Neural cell (in vitro differentiated cells): ENCODE results near the gene NPTXR. TPM values are rescaled to one million over a fixed set of nuclear protein-coding genes. Genes with fewer than 3 reads are reported as not detected.

ENCODE experiments used
- H2AFZ ChIP-seq: fragments of 200-600, 300-800 bp; sonication (generic), shearing (Covaris generic); 2 replicates; pipeline ENCODE4 v1.6.0; 2014; ENCODE audit warnings: low read depth, mild to moderate bottlenecking, antibody characterized with exemption, low read length, moderate library complexity
- H3F3A ChIP-seq: fragments of 200-600 bp; shearing (Covaris generic); 2 replicates; pipeline ENCODE4 v1.6.1; 2016; ENCODE audit warnings: mild to moderate bottlenecking, moderate library complexity, mixed read lengths, antibody characterized with exemption, low read length; ENCODE audit not compliant: insufficient read depth, poor library complexity, severe bottlenecking
- H3K27ac ChIP-seq: fragments of 200-600, 300-800 bp; sonication (generic), shearing (Covaris generic); 2 replicates; pipeline ENCODE4 v1.5.1; 2014; ENCODE audit warnings: mild to moderate bottlenecking, low read length, moderate library complexity
- H3K27me3 ChIP-seq: fragments of 300-800, 200-600 bp; sonication (generic), shearing (Covaris generic); 2 replicates; pipeline ENCODE4 v1.6.0; 2014; ENCODE audit warnings: mild to moderate bottlenecking, low read depth, low read length, moderate library complexity; ENCODE audit not compliant: insufficient read depth
- H3K36me3 ChIP-seq: fragments of 300-800, 200-600 bp; sonication (generic), shearing (Covaris generic); 2 replicates; pipeline ENCODE4 v1.5.1; 2014; ENCODE audit warnings: mild to moderate bottlenecking, antibody characterized with exemption, low read length, moderate library complexity; ENCODE audit not compliant: insufficient read depth
- H3K4me2 ChIP-seq: fragments of 300-800, 200-600 bp; sonication (generic), shearing (Covaris generic); 2 replicates; pipeline ENCODE4 v1.6.0; 2014; ENCODE audit warnings: mild to moderate bottlenecking, low read length
- H3K4me3 ChIP-seq: fragments of 300-800, 200-600 bp; sonication (generic), shearing (Covaris generic); 2 replicates; pipeline ENCODE4 v1.5.1; 2014; ENCODE audit warnings: mild to moderate bottlenecking, low read length, moderate library complexity
- H3K79me2 ChIP-seq: fragments of 200-600 bp; shearing (Covaris generic); replicated peaks from 2 replicates; pipeline ENCODE4 v1.6.0; 2014; ENCODE audit warnings: mild to moderate bottlenecking, low read length, moderate library complexity; ENCODE audit not compliant: insufficient read depth
- H3K9ac ChIP-seq: fragments of 300-800, 200-600 bp; sonication (generic), shearing (Covaris generic); 2 replicates; pipeline ENCODE4 v1.6.1; 2016; ENCODE audit warnings: mild to moderate bottlenecking, low read length, mixed read lengths
- H3K9me2 ChIP-seq: fragments of 200-600 bp; shearing (Covaris generic); 2 replicates; pipeline ENCODE4 v1.6.1; 2016; ENCODE audit warnings: mild to moderate bottlenecking, low read length, mixed read lengths; ENCODE audit not compliant: insufficient read depth
- H3K9me3 ChIP-seq: fragments of 200-600, 300-800 bp; sonication (generic), shearing (Covaris generic); 2 replicates; pipeline ENCODE4 v1.6.1; 2016; ENCODE audit warnings: mild to moderate bottlenecking, mixed run types, low read length, moderate library complexity, mixed read lengths
- H4K20me1 ChIP-seq: fragments of 200-600 bp; shearing (Covaris generic); 2 replicates; pipeline ENCODE4 v1.6.1; 2016; ENCODE audit warnings: mild to moderate bottlenecking, mixed run types; ENCODE audit not compliant: insufficient read depth
- EP300 ChIP-seq: fragments of 450-650 bp; conservative IDR thresholded peaks from 2 replicates; pipeline ENCODE4 v1.6.1; 2014; ENCODE audit warnings: antibody characterized with exemption, mild to moderate bottlenecking, moderate library complexity; ENCODE audit not compliant: poor library complexity, severe bottlenecking
- EZH2 ChIP-seq: fragments of 200-600, 300-800 bp; shearing (Covaris generic), sonication (generic); IDR thresholded peaks from 2 replicates; pipeline ENCODE4 v1.6.1; 2014; ENCODE audit warnings: antibody characterized with exemption, low read length, borderline replicate concordance, mild to moderate bottlenecking; ENCODE audit not compliant: insufficient read depth, poor library complexity, severe bottlenecking
- MXI1 ChIP-seq: fragments of 450-650 bp; conservative IDR thresholded peaks from 2 replicates; pipeline ENCODE4 v1.6.1; 2014; ENCODE audit warnings: antibody characterized with exemption, mild to moderate bottlenecking; ENCODE audit not compliant: poor library complexity, severe bottlenecking
- POLR2AphosphoS5 ChIP-seq: IDR thresholded peaks from 2 replicates; pipeline ENCODE4 v1.6.1; 2012
- RAD21 ChIP-seq: fragments of 450-650 bp; conservative IDR thresholded peaks from 2 replicates; pipeline ENCODE4 v1.6.1; 2014; ENCODE audit warnings: antibody characterized with exemption, mild to moderate bottlenecking, moderate library complexity
- SMC3 ChIP-seq: fragments of 450-650 bp; conservative IDR thresholded peaks from 2 replicates; pipeline ENCODE4 v1.6.1; 2014; ENCODE audit warnings: antibody characterized with exemption, mild to moderate bottlenecking, moderate library complexity; ENCODE audit not compliant: poor library complexity
- TAF1 ChIP-seq: IDR thresholded peaks from 2 replicates; pipeline ENCODE4 v1.6.1; 2012; ENCODE audit warnings: low read depth
- polyA plus RNA-seq: library from polyadenylated mRNA; depleted of rRNA; stranded (reverse); fragments of >200 nt; gene quantifications from 2 replicates; pipeline ENCODE4 v1.2.3, GENCODE V29; 2014
- TF ChIP-seq, protein P1 (sequence below): fragments of 450-650 bp; IDR thresholded peaks from 2 replicates; pipeline ENCODE4 v1.5.1; 2014; ENCODE audit warnings: antibody characterized with exemption, mild to moderate bottlenecking, moderate library complexity; ENCODE audit not compliant: poor library complexity, severe bottlenecking
- TF ChIP-seq, protein P2 (sequence below): IDR thresholded peaks from 2 replicates; pipeline ENCODE4 v1.6.1; 2012; ENCODE audit warnings: borderline replicate concordance

Gene NPTXR
- polyA plus RNA-seq, 1 donor from 2014 or later, result 17.0 TPM

DNA sequence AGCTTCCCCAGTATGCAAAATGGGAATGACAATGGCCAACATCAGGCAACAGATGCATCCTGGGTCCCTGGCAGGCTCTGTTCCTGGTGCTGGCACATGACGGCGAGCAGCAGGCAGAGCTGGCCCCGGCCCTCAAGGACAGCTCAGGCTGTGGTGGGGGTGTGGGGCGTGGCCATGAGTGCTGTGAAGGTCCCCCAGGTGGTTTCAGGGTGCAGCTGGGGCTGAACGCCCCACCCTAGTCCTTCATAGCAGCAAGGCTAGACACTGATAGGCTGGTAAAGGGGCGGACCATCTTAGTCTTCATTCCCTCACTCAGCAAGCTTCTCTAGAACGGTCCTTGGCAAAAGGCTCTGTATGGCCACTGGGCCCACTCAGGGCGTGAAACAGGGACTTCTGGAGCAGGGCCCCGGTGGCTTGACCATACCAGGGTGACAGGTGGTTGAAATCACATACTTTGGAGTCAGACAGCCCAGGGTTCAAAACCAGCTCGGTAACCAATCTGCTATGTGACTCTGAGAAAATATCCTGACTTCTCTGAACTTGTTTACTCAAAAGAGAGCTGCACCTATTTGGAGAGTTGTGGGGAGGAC, 15.1 kb downstream of the NPTXR start:
- H3K9me2 ChIP-seq, result no peaks in the 10 kb centered on the region
- no peak overlapping the region for H3K4me3 ChIP-seq
- H3K9ac ChIP-seq, result no peak overlapping the region
- no peak overlapping the region for H3K27ac ChIP-seq
- no peaks in the 10 kb centered on the region for H3K36me3 ChIP-seq
- H3K27me3 ChIP-seq, result no peaks in the 10 kb centered on the region
- H3F3A ChIP-seq, result no peaks in the 10 kb centered on the region
- H2AFZ ChIP-seq, result no peak overlapping the region
- H3K9me3 ChIP-seq, result no peaks in the 10 kb centered on the region
- no peak overlapping the region for H3K4me2 ChIP-seq
- H3K79me2 ChIP-seq, result no peaks in the 10 kb centered on the region
- H4K20me1 ChIP-seq, result no peaks in the 10 kb centered on the region
- TF ChIP-seq, protein P1, sequence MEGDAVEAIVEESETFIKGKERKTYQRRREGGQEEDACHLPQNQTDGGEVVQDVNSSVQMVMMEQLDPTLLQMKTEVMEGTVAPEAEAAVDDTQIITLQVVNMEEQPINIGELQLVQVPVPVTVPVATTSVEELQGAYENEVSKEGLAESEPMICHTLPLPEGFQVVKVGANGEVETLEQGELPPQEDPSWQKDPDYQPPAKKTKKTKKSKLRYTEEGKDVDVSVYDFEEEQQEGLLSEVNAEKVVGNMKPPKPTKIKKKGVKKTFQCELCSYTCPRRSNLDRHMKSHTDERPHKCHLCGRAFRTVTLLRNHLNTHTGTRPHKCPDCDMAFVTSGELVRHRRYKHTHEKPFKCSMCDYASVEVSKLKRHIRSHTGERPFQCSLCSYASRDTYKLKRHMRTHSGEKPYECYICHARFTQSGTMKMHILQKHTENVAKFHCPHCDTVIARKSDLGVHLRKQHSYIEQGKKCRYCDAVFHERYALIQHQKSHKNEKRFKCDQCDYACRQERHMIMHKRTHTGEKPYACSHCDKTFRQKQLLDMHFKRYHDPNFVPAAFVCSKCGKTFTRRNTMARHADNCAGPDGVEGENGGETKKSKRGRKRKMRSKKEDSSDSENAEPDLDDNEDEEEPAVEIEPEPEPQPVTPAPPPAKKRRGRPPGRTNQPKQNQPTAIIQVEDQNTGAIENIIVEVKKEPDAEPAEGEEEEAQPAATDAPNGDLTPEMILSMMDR, result no peak
- TF ChIP-seq EP300 (no peak), RAD21 (no peak), POLR2AphosphoS5 (no peak), TAF1 (no peak), SMC3 (no peak), MXI1 (no peak), EZH2 (no peak)
- TF ChIP-seq, protein P2, sequence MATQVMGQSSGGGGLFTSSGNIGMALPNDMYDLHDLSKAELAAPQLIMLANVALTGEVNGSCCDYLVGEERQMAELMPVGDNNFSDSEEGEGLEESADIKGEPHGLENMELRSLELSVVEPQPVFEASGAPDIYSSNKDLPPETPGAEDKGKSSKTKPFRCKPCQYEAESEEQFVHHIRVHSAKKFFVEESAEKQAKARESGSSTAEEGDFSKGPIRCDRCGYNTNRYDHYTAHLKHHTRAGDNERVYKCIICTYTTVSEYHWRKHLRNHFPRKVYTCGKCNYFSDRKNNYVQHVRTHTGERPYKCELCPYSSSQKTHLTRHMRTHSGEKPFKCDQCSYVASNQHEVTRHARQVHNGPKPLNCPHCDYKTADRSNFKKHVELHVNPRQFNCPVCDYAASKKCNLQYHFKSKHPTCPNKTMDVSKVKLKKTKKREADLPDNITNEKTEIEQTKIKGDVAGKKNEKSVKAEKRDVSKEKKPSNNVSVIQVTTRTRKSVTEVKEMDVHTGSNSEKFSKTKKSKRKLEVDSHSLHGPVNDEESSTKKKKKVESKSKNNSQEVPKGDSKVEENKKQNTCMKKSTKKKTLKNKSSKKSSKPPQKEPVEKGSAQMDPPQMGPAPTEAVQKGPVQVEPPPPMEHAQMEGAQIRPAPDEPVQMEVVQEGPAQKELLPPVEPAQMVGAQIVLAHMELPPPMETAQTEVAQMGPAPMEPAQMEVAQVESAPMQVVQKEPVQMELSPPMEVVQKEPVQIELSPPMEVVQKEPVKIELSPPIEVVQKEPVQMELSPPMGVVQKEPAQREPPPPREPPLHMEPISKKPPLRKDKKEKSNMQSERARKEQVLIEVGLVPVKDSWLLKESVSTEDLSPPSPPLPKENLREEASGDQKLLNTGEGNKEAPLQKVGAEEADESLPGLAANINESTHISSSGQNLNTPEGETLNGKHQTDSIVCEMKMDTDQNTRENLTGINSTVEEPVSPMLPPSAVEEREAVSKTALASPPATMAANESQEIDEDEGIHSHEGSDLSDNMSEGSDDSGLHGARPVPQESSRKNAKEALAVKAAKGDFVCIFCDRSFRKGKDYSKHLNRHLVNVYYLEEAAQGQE, result no peak

DNA sequence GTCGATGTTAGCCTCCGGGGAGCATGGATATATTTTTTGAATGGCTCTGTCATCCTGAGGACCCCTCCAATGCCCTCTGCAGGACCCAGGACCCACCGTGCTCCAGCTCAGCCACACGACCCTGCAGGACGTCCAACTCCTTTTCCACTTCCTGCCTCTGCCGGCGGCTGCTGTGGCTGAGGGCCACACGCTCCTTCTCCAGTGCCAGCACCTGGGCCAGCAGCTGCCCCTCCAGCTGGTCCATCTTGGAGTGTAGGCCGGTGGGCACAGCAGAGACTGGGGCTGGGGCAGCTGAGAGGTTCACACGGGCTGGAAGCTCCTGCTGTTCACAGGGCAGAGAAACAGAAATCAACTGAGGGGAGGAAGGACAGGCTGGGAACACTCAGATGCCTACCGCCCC, 15.6 kb downstream of the NPTXR start:
- Histone ChIP-seq H3K9me3 (no peaks in the 10 kb centered on the region), H3K27ac (no peak overlapping the region), H3K79me2 (no peaks in the 10 kb centered on the region), H3K4me3 (no peak overlapping the region), H3K36me3 (no peaks in the 10 kb centered on the region), H4K20me1 (no peaks in the 10 kb centered on the region), H2AFZ (no peak overlapping the region), H3K4me2 (no peak overlapping the region), H3K27me3 (no peaks in the 10 kb centered on the region), H3K9me2 (no peaks in the 10 kb centered on the region), H3F3A (no peaks in the 10 kb centered on the region), H3K9ac (no peak overlapping the region)
- TF ChIP-seq MXI1 (no peak), SMC3 (no peak), EZH2 (no peak), TAF1 (no peak), RAD21 (no peak), EP300 (no peak), POLR2AphosphoS5 (no peak)
- TF ChIP-seq, protein P2, result no peak
- TF ChIP-seq, protein P1, result no peak
